ENCODE results near the gene CLCN7. TPM values are rescaled to one million over a fixed set of nuclear protein-coding genes. Genes with fewer than 3 reads are reported as not detected.

CLCN7 gene
- total and polyA plus RNA-seq, 2 experiments from 2014 or later, result 17.4 to 53.8 TPM

- Histone ChIP-seq H3K79me2 (replicated peaks; ENCODE audit: insufficient read depth) (no peaks in the 10 kb centered on the region), H3K27me3 (ENCODE audit: insufficient read depth) (no peaks in the 10 kb centered on the region), H3K4me3 (no peak overlapping the region), H3K4me2 (no peak overlapping the region), H3K9me2 (ENCODE audit: insufficient read depth) (no peaks in the 10 kb centered on the region), H4K20me1 (replicated peaks; ENCODE audit: insufficient read depth) (no peaks in the 10 kb centered on the region), H3K36me3 (ENCODE audit: insufficient read depth) (no peaks in the 10 kb centered on the region), H3K4me1 (ENCODE audit: insufficient read depth) (no peaks in the 10 kb centered on the region), H3K27ac (ENCODE audit: low read depth) (no peak overlapping the region), H2AFZ (no peak overlapping the region), H3F3A (replicated peaks; ENCODE audit: low read depth) (no peaks in the 10 kb centered on the region)
- no peak overlapping the region for H3K4me3 Mint-ChIP-seq
- H3K4me1 Mint-ChIP-seq, result no peaks in the 10 kb centered on the region
- DNase-seq (ENCODE audit: low spot score) (no peak), ATAC-seq (no peak)
- TF ChIP-seq STAT1 (IDR thresholded peaks at IDR 0.05; ENCODE audit: unreplicated experiment), result no peak
- TF ChIP-seq ZNF462 (CRISPR knock-in tag; IDR thresholded peaks at IDR 0.05), result no peak
- no peak for TF ChIP-seq EZH2 (IDR thresholded peaks at IDR 0.05; ENCODE audit: low read depth, unreplicated experiment)
- TF ChIP-seq POLR2AphosphoS5 (IDR thresholded peaks at IDR 0.05; ENCODE audit: low read depth), result no peak
- TF ChIP-seq ZNF114 (CRISPR knock-in tag; IDR thresholded peaks at IDR 0.05), result no peak
- no peak for TF ChIP-seq JUNB (IDR thresholded peaks at IDR 0.05; ENCODE audit: unreplicated experiment)
- TF ChIP-seq CTCF (conservative IDR thresholded peaks at IDR 0.05; ENCODE audit: low read depth in 2 of 2), result no peak
- no peak for TF ChIP-seq EZH2phosphoT487 (IDR thresholded peaks at IDR 0.05; ENCODE audit: unreplicated experiment)
- TF ChIP-seq CREB1 (CRISPR knock-in tag; IDR thresholded peaks at IDR 0.05; ENCODE audit: low read depth), result no peak
- no peak for TF ChIP-seq ETS1 (IDR thresholded peaks at IDR 0.05)
- no peak for TF ChIP-seq ZNF331 (CRISPR knock-in tag; IDR thresholded peaks at IDR 0.05; ENCODE audit: low read depth)
- TF ChIP-seq REST (IDR thresholded peaks at IDR 0.05; ENCODE audit: unreplicated experiment), result no peak
- TF ChIP-seq NANOG (IDR thresholded peaks at IDR 0.05; ENCODE audit: borderline replicate concordance), result no peak
- peaks cover 11% of the 10 kb centered on the region for H3K27me3 Mint-ChIP-seq (ENCODE audit: insufficient read depth, low read depth, poor library complexity)
- no peak overlapping the region for H3K27ac Mint-ChIP-seq
- no peaks in the 10 kb centered on the region for H3K36me3 Mint-ChIP-seq (ENCODE audit: low read depth)
- no peaks in the 10 kb centered on the region; the same call in 2 of the 3 replicates for H3K9me3 Mint-ChIP-seq
Measured at GRCh38 chr16:1431497-1432270, 43.1 kb downstream of the CLCN7 start.

Measured in GM23338 (cell line).